Ishikawa (cell line): ENCODE measurements around the gene COL25A1.

Source experiments
- CEBPB ChIP-seq: IDR thresholded peaks from 2 replicates; pipeline ENCODE4 v1.6.1; 2012
- CREB1 ChIP-seq: IDR thresholded peaks from 2 replicates; pipeline ENCODE4 v1.6.1; 2012; ENCODE audit warnings: low read depth
- EGR1 ChIP-seq: IDR thresholded peaks from 2 replicates; pipeline ENCODE4 v1.6.1; 2012
- EP300 ChIP-seq: IDR thresholded peaks from 2 replicates; pipeline ENCODE4 v1.6.1; 2012; ENCODE audit warnings: borderline replicate concordance
- FOXM1 ChIP-seq: IDR thresholded peaks from 2 replicates; pipeline ENCODE4 v1.6.1; 2012; ENCODE audit warnings: low read depth, borderline replicate concordance
- NFIC ChIP-seq: IDR thresholded peaks from 2 replicates; pipeline ENCODE4 v1.6.1; 2012
- RAD21 ChIP-seq: IDR thresholded peaks from 2 replicates; pipeline ENCODE4 v1.6.1; 2012; ENCODE audit warnings: low read depth
- TAF1 ChIP-seq: IDR thresholded peaks from 2 replicates; pipeline ENCODE4 v1.6.1; 2012; ENCODE audit warnings: low read depth, mild to moderate bottlenecking
- TCF12 ChIP-seq: IDR thresholded peaks from 2 replicates; pipeline ENCODE4 v1.6.1; 2012; ENCODE audit warnings: low read depth
- TEAD4 ChIP-seq: IDR thresholded peaks from 2 replicates; pipeline ENCODE4 v1.6.1; 2012
- ZBTB7A ChIP-seq: IDR thresholded peaks from 2 replicates; pipeline ENCODE4 v1.6.1; 2012; ENCODE audit warnings: low read depth
- TF ChIP-seq, protein P1 (sequence below): IDR thresholded peaks from 2 replicates; pipeline ENCODE4 v1.6.1; 2012; ENCODE audit warnings: low read depth, mild to moderate bottlenecking
- TF ChIP-seq, protein P2 (sequence below): IDR thresholded peaks from 2 replicates; pipeline ENCODE4 v1.6.1; 2012
- TF ChIP-seq, protein P3 (sequence below): IDR thresholded peaks from 2 replicates; pipeline ENCODE4 v1.6.1; 2012

COL25A1 gene

DNA sequence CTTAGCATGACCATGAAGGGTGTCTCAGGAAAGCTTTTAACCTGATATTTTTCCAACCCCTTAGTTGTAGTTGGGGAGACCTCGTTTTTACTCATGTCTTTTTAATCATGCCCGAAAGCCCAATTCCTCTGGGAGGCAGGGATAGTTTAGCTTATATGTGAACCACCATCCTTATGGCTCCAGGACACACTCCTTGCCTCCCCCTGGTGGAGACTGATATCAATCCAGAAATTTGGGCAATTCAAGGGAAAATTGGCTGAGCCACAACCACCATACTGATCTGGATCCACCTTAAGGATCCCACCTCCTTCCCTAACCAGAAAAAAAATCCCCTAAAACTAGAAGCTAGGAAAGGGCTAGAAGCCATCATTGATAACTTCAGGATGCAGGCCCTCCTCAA, 13.4 kb upstream of the COL25A1 start:
- TF ChIP-seq EGR1 (no peak), TEAD4 (no peak), CREB1 (no peak), EP300 (no peak), ZBTB7A (no peak), NFIC (no peak), CEBPB (no peak), TAF1 (no peak), FOXM1 (no peak)
- TF ChIP-seq, protein P1, sequence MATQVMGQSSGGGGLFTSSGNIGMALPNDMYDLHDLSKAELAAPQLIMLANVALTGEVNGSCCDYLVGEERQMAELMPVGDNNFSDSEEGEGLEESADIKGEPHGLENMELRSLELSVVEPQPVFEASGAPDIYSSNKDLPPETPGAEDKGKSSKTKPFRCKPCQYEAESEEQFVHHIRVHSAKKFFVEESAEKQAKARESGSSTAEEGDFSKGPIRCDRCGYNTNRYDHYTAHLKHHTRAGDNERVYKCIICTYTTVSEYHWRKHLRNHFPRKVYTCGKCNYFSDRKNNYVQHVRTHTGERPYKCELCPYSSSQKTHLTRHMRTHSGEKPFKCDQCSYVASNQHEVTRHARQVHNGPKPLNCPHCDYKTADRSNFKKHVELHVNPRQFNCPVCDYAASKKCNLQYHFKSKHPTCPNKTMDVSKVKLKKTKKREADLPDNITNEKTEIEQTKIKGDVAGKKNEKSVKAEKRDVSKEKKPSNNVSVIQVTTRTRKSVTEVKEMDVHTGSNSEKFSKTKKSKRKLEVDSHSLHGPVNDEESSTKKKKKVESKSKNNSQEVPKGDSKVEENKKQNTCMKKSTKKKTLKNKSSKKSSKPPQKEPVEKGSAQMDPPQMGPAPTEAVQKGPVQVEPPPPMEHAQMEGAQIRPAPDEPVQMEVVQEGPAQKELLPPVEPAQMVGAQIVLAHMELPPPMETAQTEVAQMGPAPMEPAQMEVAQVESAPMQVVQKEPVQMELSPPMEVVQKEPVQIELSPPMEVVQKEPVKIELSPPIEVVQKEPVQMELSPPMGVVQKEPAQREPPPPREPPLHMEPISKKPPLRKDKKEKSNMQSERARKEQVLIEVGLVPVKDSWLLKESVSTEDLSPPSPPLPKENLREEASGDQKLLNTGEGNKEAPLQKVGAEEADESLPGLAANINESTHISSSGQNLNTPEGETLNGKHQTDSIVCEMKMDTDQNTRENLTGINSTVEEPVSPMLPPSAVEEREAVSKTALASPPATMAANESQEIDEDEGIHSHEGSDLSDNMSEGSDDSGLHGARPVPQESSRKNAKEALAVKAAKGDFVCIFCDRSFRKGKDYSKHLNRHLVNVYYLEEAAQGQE = no peak
- TF ChIP-seq, protein P2, sequence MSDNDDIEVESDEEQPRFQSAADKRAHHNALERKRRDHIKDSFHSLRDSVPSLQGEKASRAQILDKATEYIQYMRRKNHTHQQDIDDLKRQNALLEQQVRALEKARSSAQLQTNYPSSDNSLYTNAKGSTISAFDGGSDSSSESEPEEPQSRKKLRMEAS = no peak

DNA sequence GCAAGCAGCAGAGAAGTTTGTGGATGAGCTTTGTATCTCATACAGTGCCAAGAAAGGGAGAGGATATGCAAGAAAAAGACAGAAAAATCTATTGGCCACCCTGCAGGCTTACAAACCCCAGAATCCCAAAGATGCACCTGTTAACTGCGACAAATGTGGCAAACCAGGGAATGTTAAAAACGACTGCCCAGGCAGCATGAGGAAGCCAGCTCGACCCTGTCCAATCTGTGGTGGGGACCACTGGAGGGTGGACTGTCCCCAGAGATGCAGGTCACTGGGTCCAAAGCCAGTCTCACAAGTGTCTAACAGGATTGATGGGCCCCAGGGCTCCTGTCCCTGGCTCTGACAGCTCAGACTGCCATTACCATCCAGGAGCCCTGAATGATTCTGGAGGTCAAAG, 12.9 kb upstream of the COL25A1 start:
- TF ChIP-seq, protein P2 = no peak
- TF ChIP-seq CEBPB (no peak), EGR1 (no peak), RAD21 (no peak), EP300 (no peak), ZBTB7A (no peak), CREB1 (no peak)
- TF ChIP-seq, protein P3, sequence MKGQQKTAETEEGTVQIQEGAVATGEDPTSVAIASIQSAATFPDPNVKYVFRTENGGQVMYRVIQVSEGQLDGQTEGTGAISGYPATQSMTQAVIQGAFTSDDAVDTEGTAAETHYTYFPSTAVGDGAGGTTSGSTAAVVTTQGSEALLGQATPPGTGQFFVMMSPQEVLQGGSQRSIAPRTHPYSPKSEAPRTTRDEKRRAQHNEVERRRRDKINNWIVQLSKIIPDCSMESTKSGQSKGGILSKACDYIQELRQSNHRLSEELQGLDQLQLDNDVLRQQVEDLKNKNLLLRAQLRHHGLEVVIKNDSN = no peak

DNA sequence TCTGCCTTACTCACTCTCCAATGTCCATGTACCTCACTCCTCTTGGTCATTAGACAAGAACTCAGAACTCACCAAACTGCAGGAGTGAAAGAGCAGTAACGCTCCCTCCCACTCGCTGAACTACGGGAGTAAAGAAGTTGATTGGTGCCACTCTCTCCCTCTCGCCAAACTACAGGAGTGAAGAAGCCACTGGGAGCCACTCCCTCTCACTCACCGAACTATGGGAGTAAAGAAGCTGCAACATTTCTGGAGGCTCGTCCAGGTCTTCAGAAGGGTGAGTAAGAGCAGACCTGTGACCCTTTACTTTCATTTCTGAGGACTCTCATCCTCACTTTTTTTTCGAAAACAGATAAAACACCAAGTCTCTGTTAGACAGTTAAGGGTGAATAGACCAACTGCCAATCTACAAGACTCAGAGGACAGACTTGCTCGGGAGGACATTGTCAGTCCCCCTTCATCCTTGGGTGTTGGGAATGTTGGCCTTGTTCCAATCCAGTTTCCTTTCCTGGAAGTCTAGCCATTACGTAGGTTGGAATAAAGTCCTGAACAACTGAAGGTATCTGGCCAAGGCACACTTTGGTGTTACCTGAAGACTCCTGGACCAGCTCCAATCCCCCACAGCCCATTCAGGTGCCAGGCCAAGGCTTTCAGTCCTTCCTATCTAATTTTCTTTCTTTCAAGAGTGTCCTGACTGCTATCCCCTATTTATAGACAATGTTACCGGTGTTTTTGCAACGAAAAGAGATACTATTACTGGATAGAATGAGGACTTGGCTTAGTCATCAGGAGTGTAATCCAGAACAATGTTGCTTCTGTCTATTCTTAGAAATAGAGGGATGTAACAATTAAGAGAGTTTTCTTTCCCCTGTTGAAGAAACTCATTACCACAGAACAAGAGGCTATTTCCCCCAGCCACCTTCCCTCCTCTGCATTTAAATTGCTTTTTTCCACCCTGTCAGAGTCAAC, 11.0 kb upstream of the COL25A1 start:
- TF ChIP-seq TEAD4 (no peak), EGR1 (no peak), TCF12 (no peak), RAD21 (no peak), ZBTB7A (no peak)
- TF ChIP-seq, protein P1 = no peak

DNA sequence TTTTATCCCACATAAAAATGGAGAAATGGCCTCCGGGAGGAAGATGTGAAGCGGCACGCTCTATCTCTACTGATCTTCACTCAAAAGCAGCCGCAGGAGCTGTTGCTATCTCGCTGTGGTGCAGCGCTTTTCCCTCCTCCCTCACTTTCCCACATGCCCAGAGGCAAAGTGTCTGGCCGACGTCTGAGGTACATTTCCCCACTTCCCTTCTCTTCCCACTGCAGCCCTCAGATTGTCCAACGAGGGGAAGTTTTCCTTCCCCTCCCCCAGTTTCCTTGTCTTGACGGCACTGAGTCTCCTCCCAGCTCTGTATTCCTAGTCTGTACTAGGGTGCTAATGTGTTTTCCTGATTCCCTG, 660 bp upstream of the COL25A1 start:
- TF ChIP-seq, protein P3 = no peak
- TF ChIP-seq RAD21 = no peak
- TF ChIP-seq EP300 = no peak
- TF ChIP-seq EGR1 = no peak
- TF ChIP-seq, protein P1 = no peak
